ENCODE results near the gene MRPL53. TPM values are rescaled to one million over a fixed set of nuclear protein-coding genes. Genes with fewer than 3 reads are reported as not detected.

MRPL53 gene
- total and polyA plus RNA-seq, 2 experiments from 2014 or later = 7.7 to 65.1 TPM

GRCh38 chr2:74507145-74507925 lies 34.9 kb upstream of the MRPL53 start, which contains the start of gene PCGF1 (continued):
- TF ChIP-seq REST (IDR thresholded peaks at IDR 0.05; ENCODE audit: unreplicated experiment) = no peak
- TF ChIP-seq JUNB (IDR thresholded peaks at IDR 0.05; ENCODE audit: unreplicated experiment) = no peak
- peak; percentile 49; the same call in 1 of the 2 replicates for TF ChIP-seq ETS1 (IDR thresholded peaks at IDR 0.05)
- no peak for TF ChIP-seq EZH2 (IDR thresholded peaks at IDR 0.05; ENCODE audit: low read depth, unreplicated experiment)
- TF ChIP-seq CREB1 (CRISPR knock-in tag; IDR thresholded peaks at IDR 0.05; ENCODE audit: low read depth) = 0 out of 2 replicates have a peak, but pooled peaks have one; percentile 49
- peak; percentile 37 to 77 for TF ChIP-seq CTCF (conservative IDR thresholded peaks at IDR 0.05; ENCODE audit: low read depth in 2 of 2)
- no peak for TF ChIP-seq ZNF114 (CRISPR knock-in tag; IDR thresholded peaks at IDR 0.05)
- TF ChIP-seq POLR2AphosphoS5 (IDR thresholded peaks at IDR 0.05; ENCODE audit: low read depth) = peak; percentile 48
- TF ChIP-seq EZH2phosphoT487 (IDR thresholded peaks at IDR 0.05; ENCODE audit: unreplicated experiment) = no peak

GRCh38 chr2:74505448-74506246 lies 33.2 kb upstream of the MRPL53 start:
- no peak for DNase-seq (ENCODE audit: low spot score)
- ATAC-seq = no peak
- Histone ChIP-seq H3K9me2 (ENCODE audit: insufficient read depth) (no peaks in the 10 kb centered on the region), H3K79me2 (replicated peaks; ENCODE audit: insufficient read depth) (peaks cover 8% of the 10 kb centered on the region), H4K20me1 (replicated peaks; ENCODE audit: insufficient read depth) (peaks cover 6% of the 10 kb centered on the region), H2AFZ (no peak overlapping the region), H3K4me1 (ENCODE audit: insufficient read depth) (peaks cover 36% of the 10 kb centered on the region), H3K4me3 (no peak overlapping the region), H3K4me2 (no peak overlapping the region), H3K36me3 (ENCODE audit: insufficient read depth) (peaks cover 7% of the 10 kb centered on the region; the same call in 1 of the 2 replicates), H3K27ac (ENCODE audit: low read depth) (no peak overlapping the region), H3F3A (replicated peaks; ENCODE audit: low read depth) (peaks cover 20% of the 10 kb centered on the region), H3K27me3 (ENCODE audit: insufficient read depth) (peaks cover 92% of the 10 kb centered on the region)
- no peak overlapping the region for H3K27ac Mint-ChIP-seq
- H3K36me3 Mint-ChIP-seq (ENCODE audit: low read depth) = peaks cover 28% of the 10 kb centered on the region
- peaks cover 96% of the 10 kb centered on the region for H3K27me3 Mint-ChIP-seq (ENCODE audit: insufficient read depth, low read depth, poor library complexity)
- H3K4me3 Mint-ChIP-seq = no peak overlapping the region; the same call in 2 of the 3 replicates
- peaks cover 44% of the 10 kb centered on the region for H3K4me1 Mint-ChIP-seq
- H3K9me3 Mint-ChIP-seq = no peaks in the 10 kb centered on the region; the same call in 1 of the 3 replicates
- no peak for TF ChIP-seq ZNF114 (CRISPR knock-in tag; IDR thresholded peaks at IDR 0.05)
- TF ChIP-seq CREB1 (CRISPR knock-in tag; IDR thresholded peaks at IDR 0.05; ENCODE audit: low read depth) = no peak
